Loucy (cell line): ENCODE data around the gene LRRC56.
A peak's percentile ranks its signal among the peaks of the same experiment; 100 is the strongest.

Experiments
- CTCF ChIP-seq: fragments of 200-600 bp; sonication (generic); conservative IDR thresholded peaks from 2 replicates; pipeline ENCODE4 v1.5.1; 2014; ENCODE audit warnings: mild to moderate bottlenecking, antibody characterized with exemption, low read length
- EZH2phosphoT487 ChIP-seq: fragments of 200-600 bp; IDR thresholded peaks from 2 replicates; pipeline ENCODE4 v1.6.1; 2018; ENCODE audit warnings: antibody characterized with exemption, mild to moderate bottlenecking, moderate library complexity, borderline replicate concordance

- TF ChIP-seq CTCF (peak; percentile 29; the same call in 1 of the 2 replicates), EZH2phosphoT487 (no peak)
Observed at GRCh38 chr11:559020-559620, 21.8 kb downstream of the LRRC56 start.
